Measurements from ENCODE around the gene HTRA1. TPM values are rescaled to one million over a fixed set of nuclear protein-coding genes. Genes with fewer than 3 reads are reported as not detected.

The HTRA1 gene
- total and polyA plus RNA-seq, 10 of the 15 experiments (the other 5 are each of a cell fraction or from before 2014, with no cell fraction given), result 0.13 TPM; not detected in 9

DNA sequence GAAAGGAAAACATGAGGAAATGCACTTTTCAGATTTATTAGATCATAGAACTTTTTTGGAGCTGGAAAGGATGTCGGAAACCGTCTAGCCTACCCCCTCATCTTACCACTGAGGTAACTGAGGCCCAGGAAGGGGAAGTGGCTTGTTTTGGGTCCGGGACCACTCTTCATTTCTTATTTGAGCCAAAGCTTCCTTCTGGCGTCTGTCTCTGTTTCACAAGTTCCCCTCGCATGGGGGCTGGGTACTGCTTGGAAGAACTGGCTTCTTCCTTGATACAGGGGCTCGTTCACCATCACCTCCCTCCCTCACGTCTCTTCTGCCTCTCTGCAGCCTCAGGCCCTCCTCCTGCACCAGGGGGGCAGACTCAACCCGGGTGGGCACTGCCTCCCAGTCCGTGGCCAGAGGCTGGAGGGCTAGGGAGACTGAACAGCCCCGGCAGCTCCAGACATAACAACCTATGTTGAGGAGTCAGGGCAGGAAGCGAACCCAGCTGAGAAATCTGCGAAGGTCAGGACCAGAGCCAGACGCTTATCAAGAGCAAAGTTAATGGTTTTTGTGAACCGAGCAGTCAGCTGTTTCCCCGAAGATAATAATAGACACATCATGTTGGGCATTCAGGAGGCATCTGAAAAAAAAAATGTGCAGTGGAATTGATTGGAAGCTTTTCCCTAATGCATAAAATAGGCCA is 12.9 kb downstream of the HTRA1 start (continued):
- TF ChIP-seq, protein P1, sequence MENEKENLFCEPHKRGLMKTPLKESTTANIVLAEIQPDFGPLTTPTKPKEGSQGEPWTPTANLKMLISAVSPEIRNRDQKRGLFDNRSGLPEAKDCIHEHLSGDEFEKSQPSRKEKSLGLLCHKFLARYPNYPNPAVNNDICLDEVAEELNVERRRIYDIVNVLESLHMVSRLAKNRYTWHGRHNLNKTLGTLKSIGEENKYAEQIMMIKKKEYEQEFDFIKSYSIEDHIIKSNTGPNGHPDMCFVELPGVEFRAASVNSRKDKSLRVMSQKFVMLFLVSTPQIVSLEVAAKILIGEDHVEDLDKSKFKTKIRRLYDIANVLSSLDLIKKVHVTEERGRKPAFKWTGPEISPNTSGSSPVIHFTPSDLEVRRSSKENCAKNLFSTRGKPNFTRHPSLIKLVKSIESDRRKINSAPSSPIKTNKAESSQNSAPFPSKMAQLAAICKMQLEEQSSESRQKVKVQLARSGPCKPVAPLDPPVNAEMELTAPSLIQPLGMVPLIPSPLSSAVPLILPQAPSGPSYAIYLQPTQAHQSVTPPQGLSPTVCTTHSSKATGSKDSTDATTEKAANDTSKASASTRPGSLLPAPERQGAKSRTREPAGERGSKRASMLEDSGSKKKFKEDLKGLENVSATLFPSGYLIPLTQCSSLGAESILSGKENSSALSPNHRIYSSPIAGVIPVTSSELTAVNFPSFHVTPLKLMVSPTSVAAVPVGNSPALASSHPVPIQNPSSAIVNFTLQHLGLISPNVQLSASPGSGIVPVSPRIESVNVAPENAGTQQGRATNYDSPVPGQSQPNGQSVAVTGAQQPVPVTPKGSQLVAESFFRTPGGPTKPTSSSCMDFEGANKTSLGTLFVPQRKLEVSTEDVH (IDR thresholded peaks at IDR 0.05; ENCODE audit: low read depth, partially characterized antibody), result no peak

DNA sequence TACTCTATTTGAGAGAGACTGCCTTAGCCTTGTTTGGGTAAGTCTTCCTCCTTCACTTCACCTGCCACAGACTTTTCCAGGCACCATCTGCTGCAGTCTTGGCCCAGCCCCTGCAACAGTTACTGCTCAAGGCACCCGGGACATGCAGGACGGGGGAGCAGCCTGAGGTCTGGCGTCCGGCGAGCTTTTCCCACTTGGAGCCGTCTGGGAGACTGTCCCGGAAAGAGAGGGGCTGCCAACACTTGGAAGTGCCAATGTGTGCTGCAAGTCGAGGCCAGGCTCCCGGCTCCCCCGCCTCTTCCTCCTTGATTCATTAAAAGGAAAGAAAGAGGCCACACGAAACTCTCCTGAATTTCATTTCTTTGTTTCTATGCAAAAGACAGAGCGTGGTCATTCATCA is 13.7 kb downstream of the HTRA1 start:
- POLR2A ChIA-PET, result no interaction called here
- Histone ChIP-seq H3K79me2 (ENCODE audit: control insufficient read depth, insufficient read depth, low read length) (no peaks in the 10 kb centered on the region), H3K27me3 (replicated peaks in 1 of 2; ENCODE audit: control insufficient read depth in 2 of 2, insufficient read depth in 2 of 2, low read length in 1 of 2) (peaks cover 0 to 2% of the 10 kb centered on the region in 2 experiments; a peak in 2 of 4 replicates), H3K9me3 (replicated peaks; ENCODE audit: control insufficient read depth, insufficient read depth, low read length) (no peaks in the 10 kb centered on the region), H3K4me3 (no peak overlapping the region), H3K4me1 (ENCODE audit: control insufficient read depth, insufficient read depth, low read length) (no peaks in the 10 kb centered on the region), H2AFZ (ENCODE audit: control insufficient read depth, low read depth, low read length) (no peak overlapping the region), H4K20me1 (ENCODE audit: control insufficient read depth, insufficient read depth) (no peaks in the 10 kb centered on the region), H3K4me2 (ENCODE audit: control insufficient read depth, insufficient read depth) (no peak overlapping the region), H3K27ac (ENCODE audit: control insufficient read depth, insufficient read depth) (no peak overlapping the region), H3K36me3 (ENCODE audit: control insufficient read depth in 2 of 2, insufficient read depth in 2 of 2, low read length in 1 of 2) (no peaks in the 10 kb centered on the region), H3K9ac (ENCODE audit: control insufficient read depth, insufficient read depth, low read length) (no peak overlapping the region)
- no peak for FAIRE-seq
- no TSS peak for BruUV-seq (replicated peaks)
- intact Hi-C loops (cut with micrococcal nuclease; ENCODE audit: unreplicated experiment), result no loop called here
- ATAC-seq, result no peak
- CTCF ChIA-PET, result interaction anchor here (0.8 kb wide), 1 partner anchor 231 kb away, joined by 3 read pairs; no protein-coding TSS in a partner anchor
- 35% methylated on average over 12 of the region's 12 CpGs for WGBS (ENCODE audit: insufficient coverage, insufficient replicate concordance, low lambda C conversion rate, missing lambda C conversion rate)
- in situ Hi-C loops (cut with MboI), result no loop called here
- no peak for DNase-seq (ENCODE audit: low read depth, low spot score)
- RAD21 ChIA-PET (ENCODE audit: unreplicated experiment), result no interaction called here
- SMC1A ChIA-PET (ENCODE audit: uncharacterized antibody, unreplicated experiment), result no interaction called here
- TF ChIP-seq FOXK2 (IDR thresholded peaks at IDR 0.05) (no peak), LARP7 (IDR thresholded peaks at IDR 0.05) (no peak), STAT3 (IDR thresholded peaks at IDR 0.05; ENCODE audit: low read depth, low read length) (no peak), KLF5 (IDR thresholded peaks at IDR 0.05; ENCODE audit: partially characterized antibody) (no peak), JUNB (IDR thresholded peaks at IDR 0.05) (no peak), IKZF1 (conservative IDR thresholded peaks at IDR 0.05) (no peak), CHD2 (IDR thresholded peaks at IDR 0.05; ENCODE audit: borderline replicate concordance, low read depth, low read length) (no peak), EP300 (IDR thresholded peaks at IDR 0.05; ENCODE audit: borderline replicate concordance in 1 of 2, control insufficient read depth in 1 of 2, low read depth in 2 of 2, low read length in 2 of 2) (no peak), CBX3 (IDR thresholded peaks at IDR 0.05; ENCODE audit: borderline replicate concordance, low read depth) (no peak)
- TF ChIP-seq, protein P2, sequence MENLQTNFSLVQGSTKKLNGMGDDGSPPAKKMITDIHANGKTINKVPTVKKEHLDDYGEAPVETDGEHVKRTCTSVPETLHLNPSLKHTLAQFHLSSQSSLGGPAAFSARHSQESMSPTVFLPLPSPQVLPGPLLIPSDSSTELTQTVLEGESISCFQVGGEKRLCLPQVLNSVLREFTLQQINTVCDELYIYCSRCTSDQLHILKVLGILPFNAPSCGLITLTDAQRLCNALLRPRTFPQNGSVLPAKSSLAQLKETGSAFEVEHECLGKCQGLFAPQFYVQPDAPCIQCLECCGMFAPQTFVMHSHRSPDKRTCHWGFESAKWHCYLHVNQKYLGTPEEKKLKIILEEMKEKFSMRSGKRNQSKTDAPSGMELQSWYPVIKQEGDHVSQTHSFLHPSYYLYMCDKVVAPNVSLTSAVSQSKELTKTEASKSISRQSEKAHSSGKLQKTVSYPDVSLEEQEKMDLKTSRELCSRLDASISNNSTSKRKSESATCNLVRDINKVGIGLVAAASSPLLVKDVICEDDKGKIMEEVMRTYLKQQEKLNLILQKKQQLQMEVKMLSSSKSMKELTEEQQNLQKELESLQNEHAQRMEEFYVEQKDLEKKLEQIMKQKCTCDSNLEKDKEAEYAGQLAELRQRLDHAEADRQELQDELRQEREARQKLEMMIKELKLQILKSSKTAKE (IDR thresholded peaks at IDR 0.05; ENCODE audit: low read depth, poor library complexity, severe bottlenecking), result no peak
- TF ChIP-seq, protein P1 (IDR thresholded peaks at IDR 0.05; ENCODE audit: low read depth, partially characterized antibody), result no peak
- TF ChIP-seq, protein P3, sequence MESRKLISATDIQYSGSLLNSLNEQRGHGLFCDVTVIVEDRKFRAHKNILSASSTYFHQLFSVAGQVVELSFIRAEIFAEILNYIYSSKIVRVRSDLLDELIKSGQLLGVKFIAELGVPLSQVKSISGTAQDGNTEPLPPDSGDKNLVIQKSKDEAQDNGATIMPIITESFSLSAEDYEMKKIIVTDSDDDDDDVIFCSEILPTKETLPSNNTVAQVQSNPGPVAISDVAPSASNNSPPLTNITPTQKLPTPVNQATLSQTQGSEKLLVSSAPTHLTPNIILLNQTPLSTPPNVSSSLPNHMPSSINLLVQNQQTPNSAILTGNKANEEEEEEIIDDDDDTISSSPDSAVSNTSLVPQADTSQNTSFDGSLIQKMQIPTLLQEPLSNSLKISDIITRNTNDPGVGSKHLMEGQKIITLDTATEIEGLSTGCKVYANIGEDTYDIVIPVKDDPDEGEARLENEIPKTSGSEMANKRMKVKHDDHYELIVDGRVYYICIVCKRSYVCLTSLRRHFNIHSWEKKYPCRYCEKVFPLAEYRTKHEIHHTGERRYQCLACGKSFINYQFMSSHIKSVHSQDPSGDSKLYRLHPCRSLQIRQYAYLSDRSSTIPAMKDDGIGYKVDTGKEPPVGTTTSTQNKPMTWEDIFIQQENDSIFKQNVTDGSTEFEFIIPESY (IDR thresholded peaks at IDR 0.05), result no peak

Data from GM12878 (cell line).